Smooth muscle cell (in vitro differentiated cells): ENCODE measurements around the gene XXYLT1. TPM values are rescaled to one million over a fixed set of nuclear protein-coding genes. Genes with fewer than 3 reads are reported as not detected.
"Not testable (repeated sequence)": the region's sequence is repeated elsewhere in the genome, so short reads cannot be mapped to it uniquely, and the experiment has no call there.

Experiments
- DNase-seq: peaks from one replicate; lab custom pipeline; 2025; ENCODE audit not compliant: unreplicated experiment; lab: John Stamatoyannopoulos, UW
- H2AFZ ChIP-seq: fragments of 200-600 bp; sonication (generic); 2 replicates; pipeline ENCODE4 v1.6.0; 2016; ENCODE audit warnings: antibody characterized with exemption, low read depth, mild to moderate bottlenecking
- H3F3A ChIP-seq: fragments of 200-600 bp; sonication (generic); 2 replicates; pipeline ENCODE4 v1.6.0; 2017; ENCODE audit warnings: antibody characterized with exemption, low read depth
- H3K27ac ChIP-seq: fragments of 200-600 bp; sonication (generic); 2 replicates; pipeline ENCODE4 v1.5.1; 2016; ENCODE audit warnings: low read depth, mild to moderate bottlenecking
- H3K27me3 ChIP-seq: fragments of 200-600 bp; sonication (generic); 2 replicates; pipeline ENCODE4 v1.6.1; 2016; ENCODE audit warnings: low read depth, mild to moderate bottlenecking
- H3K36me3 ChIP-seq: fragments of 200-600 bp; sonication (generic); 2 replicates; pipeline ENCODE4 v1.5.1; 2016; ENCODE audit warnings: low read depth
- H3K4me1 ChIP-seq: fragments of 200-600 bp; sonication (generic); 2 replicates; pipeline ENCODE4 v1.5.1; 2016; ENCODE audit warnings: low read depth
- H3K4me2 ChIP-seq: fragments of 200-600 bp; sonication (generic); 2 replicates; pipeline ENCODE4 v1.6.0; 2016; ENCODE audit warnings: mild to moderate bottlenecking
- H3K4me3 ChIP-seq: fragments of 200-600 bp; sonication (generic); 2 replicates; pipeline ENCODE4 v1.5.1; 2016; ENCODE audit warnings: mild to moderate bottlenecking
- H3K79me2 ChIP-seq: fragments of 200-600 bp; sonication (generic); 2 replicates; pipeline ENCODE4 v1.6.0; 2016; ENCODE audit warnings: low read depth, mild to moderate bottlenecking
- H3K9ac ChIP-seq: fragments of 200-600 bp; sonication (generic); 2 replicates; pipeline ENCODE4 v1.6.0; 2016; ENCODE audit warnings: low read depth
- H3K9me3 ChIP-seq: fragments of 200-600 bp; sonication (generic); replicated peaks from 2 replicates; pipeline ENCODE4 v1.5.1; 2016; ENCODE audit warnings: low read depth
- H4K20me1 ChIP-seq: fragments of 200-600 bp; sonication (generic); 2 replicates; pipeline ENCODE4 v1.6.0; 2016; ENCODE audit warnings: low read depth
- CTCF ChIP-seq: fragments of 200-600 bp; sonication (generic); IDR thresholded peaks from 2 replicates; pipeline ENCODE4 v1.5.1; 2017; ENCODE audit warnings: borderline replicate concordance, mild to moderate bottlenecking, antibody characterized with exemption; ENCODE audit not compliant: insufficient read depth, poor library complexity, severe bottlenecking
- WGBS: methylation state at CpG from one replicate; pipeline ENCODE4 v1.1.7; 2016; ENCODE audit warnings: low lambda C conversion rate; 5-methylcytosine and 5-hydroxymethylcytosine counted together
- polyA plus RNA-seq: library from polyadenylated mRNA; unstranded; fragments of >200 nt; fragmentation: Nextera tagmentation; extraction: Ambion mirVana; gene quantifications from 2 replicates; pipeline ENCODE4 v1.2.1, GENCODE V29; 2016
- total RNA-seq: library from RNA; depleted of rRNA; stranded (reverse); fragments of >200 nt; gene quantifications from 2 replicates; pipeline ENCODE4 v1.2.3, GENCODE V29; 2014

XXYLT1 gene
- total and polyA plus RNA-seq, 2 experiments from 2014 or later: 22.2 to 35.4 TPM

DNA sequence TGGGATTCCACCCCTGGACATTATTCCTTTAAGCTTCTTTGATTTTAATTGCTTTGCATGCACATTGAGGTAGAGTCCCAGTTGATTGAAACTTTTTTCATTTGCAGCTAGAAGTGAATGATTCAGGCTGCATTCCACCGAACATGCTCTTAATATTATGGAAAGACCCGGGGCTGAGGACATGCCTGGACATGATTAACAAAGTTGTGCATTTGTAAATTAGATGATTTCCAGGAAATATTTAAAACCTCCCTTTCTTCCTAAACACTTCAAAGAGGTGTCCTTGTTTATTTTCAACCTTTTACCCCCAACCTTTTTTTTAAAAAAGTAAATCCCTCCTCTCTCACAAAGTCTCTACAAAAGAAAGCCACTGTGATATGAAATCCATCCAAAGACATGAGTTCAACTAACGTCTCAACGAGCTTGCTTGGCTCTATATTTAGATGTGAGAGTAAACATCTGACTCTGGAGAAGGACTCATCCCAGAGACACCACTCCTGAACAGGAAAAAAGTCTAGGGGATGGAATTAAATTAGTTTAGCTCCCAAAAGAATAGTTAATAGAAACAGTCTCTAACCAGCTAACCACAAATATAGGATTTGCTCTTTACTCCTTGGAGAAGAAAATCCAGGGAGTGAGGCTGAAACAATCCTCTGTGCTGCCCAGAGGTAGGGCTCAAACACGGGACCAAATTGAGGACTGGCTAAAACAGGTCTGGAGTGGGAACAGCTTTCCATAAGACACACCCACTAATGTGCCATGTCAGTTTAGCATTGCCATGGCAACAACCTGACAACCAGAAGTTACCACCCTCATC lies 83.1 kb downstream of the XXYLT1 start:
- peak overlapping the region; percentile 99 for H3K27ac ChIP-seq
- no peaks in the 10 kb centered on the region for H3K9me3 ChIP-seq
- H3K36me3 ChIP-seq: no peaks in the 10 kb centered on the region
- WGBS: 12% methylated on average over 5 of the region's 5 CpGs
- peaks cover 15% of the 10 kb centered on the region for H3F3A ChIP-seq
- H3K4me2 ChIP-seq: peak overlapping the region; percentile 62
- H4K20me1 ChIP-seq: no peaks in the 10 kb centered on the region
- TF ChIP-seq CTCF: no peak
- H3K27me3 ChIP-seq: no peaks in the 10 kb centered on the region
- DNase-seq: no peak
- peaks cover 13% of the 10 kb centered on the region for H3K4me1 ChIP-seq
- no peak overlapping the region for H3K4me3 ChIP-seq
- peak overlapping the region; percentile 91 for H3K9ac ChIP-seq
- H3K79me2 ChIP-seq: peaks cover 29% of the 10 kb centered on the region
- peak overlapping the region; percentile 56 for H2AFZ ChIP-seq

DNA sequence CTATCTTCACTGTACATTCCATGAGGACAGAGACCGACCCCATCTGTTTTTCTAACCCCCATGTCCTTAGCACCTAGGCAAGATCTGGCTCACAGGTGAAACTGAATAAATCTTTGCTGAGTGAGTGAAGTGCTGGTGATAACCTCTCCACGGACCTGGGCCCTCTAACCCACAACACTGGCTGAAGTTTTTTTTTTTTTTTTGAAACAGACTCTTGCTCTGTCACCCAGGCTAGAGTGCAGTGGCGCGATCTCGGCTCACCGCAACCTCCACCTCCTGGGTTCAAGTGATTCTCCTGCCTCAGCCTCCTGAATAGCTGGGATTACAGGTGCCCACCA lies 84.3 kb downstream of the XXYLT1 start:
- Histone ChIP-seq H3K4me1 (peaks cover 16% of the 10 kb centered on the region), H3K27ac (peak overlapping the region; percentile 99), H3K79me2 (peaks cover 20% of the 10 kb centered on the region), H3F3A (peaks cover 16% of the 10 kb centered on the region)
- H3K9ac ChIP-seq, H3K4me3 ChIP-seq, H4K20me1 ChIP-seq, H3K9me3 ChIP-seq, H3K36me3 ChIP-seq, H2AFZ ChIP-seq, DNase-seq, H3K4me2 ChIP-seq, H3K27me3 ChIP-seq: not testable (repeated sequence)
- WGBS: 94% methylated on average over 6 of the region's 6 CpGs

DNA sequence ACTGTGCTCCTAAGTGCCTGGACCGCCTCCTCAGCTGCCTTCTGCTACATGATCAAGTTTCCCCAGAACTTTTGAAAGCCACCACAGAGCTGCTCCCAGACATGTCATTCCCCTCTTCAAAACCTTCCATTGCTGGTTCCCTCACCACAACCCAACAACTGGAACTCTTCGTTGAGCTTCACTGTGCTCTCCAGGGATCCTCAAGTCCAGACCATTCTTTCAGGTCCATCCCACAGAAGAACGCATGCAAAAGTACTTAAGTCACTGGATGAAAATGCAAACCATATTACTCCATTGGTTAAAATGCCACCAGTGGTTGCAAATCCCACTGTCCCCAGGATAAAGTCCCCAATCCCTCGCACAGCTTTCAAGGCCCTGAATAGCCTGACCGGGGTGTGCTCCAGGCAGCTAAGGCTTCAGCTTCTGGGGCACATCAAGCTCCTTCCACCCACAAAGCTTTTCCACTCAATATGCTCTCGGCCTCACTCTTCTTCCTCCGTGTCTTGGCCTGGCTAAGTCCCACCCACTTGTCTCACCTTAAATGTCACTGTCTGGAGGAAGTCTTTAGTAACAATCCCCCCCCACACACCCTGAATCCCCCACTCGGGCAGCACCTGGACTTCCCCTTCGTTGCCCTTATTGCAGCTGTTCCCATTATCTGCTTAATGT lies 84.8 kb downstream of the XXYLT1 start:
- 75% methylated on average over 9 of the region's 9 CpGs for WGBS
- Histone ChIP-seq H3K4me1 (peaks cover 16% of the 10 kb centered on the region), H3F3A (peaks cover 21% of the 10 kb centered on the region), H4K20me1 (no peaks in the 10 kb centered on the region), H3K9ac (no peak overlapping the region), H3K9me3 (no peaks in the 10 kb centered on the region), H3K4me3 (no peak overlapping the region), H2AFZ (no peak overlapping the region), H3K27ac (peak overlapping the region; percentile 99), H3K4me2 (no peak overlapping the region), H3K36me3 (no peaks in the 10 kb centered on the region), H3K79me2 (peaks cover 16% of the 10 kb centered on the region), H3K27me3 (no peaks in the 10 kb centered on the region)
- DNase-seq: no peak
- TF ChIP-seq CTCF: no peak

GRCh38 chr3:195185583-195185982 lies 85.4 kb downstream of the XXYLT1 start:
- WGBS: 81% methylated on average over 4 of the region's 4 CpGs

More at GRCh38 chr3:195185583-195185982, 85.4 kb downstream of the XXYLT1 start:
- Histone ChIP-seq H3K4me3 (no peak overlapping the region), H3K4me1 (peaks cover 16% of the 10 kb centered on the region), H3K27me3 (no peaks in the 10 kb centered on the region), H3K27ac (peak overlapping the region; percentile 99), H3K36me3 (no peaks in the 10 kb centered on the region), H3K9ac (no peak overlapping the region), H3F3A (peaks cover 24% of the 10 kb centered on the region), H3K4me2 (peak overlapping the region; percentile 42), H2AFZ (no peak overlapping the region), H3K9me3 (no peaks in the 10 kb centered on the region), H3K79me2 (peaks cover 10% of the 10 kb centered on the region), H4K20me1 (no peaks in the 10 kb centered on the region)
- no peak for DNase-seq
- no peak for TF ChIP-seq CTCF
